Spinal cord (tissue), 10 donors: Measurements from ENCODE around the gene TUBG1. TPM values are rescaled to one million over a fixed set of nuclear protein-coding genes. Genes with fewer than 3 reads are reported as not detected.

Source experiments
- DNase-seq, 6 donors: peaks; one replicate each; pipeline versions ENCODE4 v3.0.0 to v3.0.0-alpha.2; 2013 to 2015; ENCODE audit warnings: low spot score in 6 of 6, low read depth in 4 of 6
- H3K27ac ChIP-seq: one replicate; pipeline ENCODE4 v1.5.1; 2013; ENCODE audit warnings: low read depth, low read length, control low read depth
- H3K27me3 ChIP-seq: one replicate; pipeline ENCODE4 v1.6.1; 2013; ENCODE audit warnings: low read length; ENCODE audit not compliant: control insufficient read depth, insufficient read depth
- H3K36me3 ChIP-seq: one replicate; pipeline ENCODE4 v1.6.1; 2013; ENCODE audit warnings: low read length; ENCODE audit not compliant: control insufficient read depth, insufficient read depth
- H3K4me1 ChIP-seq: one replicate; pipeline ENCODE4 v1.6.1; 2013; ENCODE audit warnings: low read length; ENCODE audit not compliant: control insufficient read depth, insufficient read depth
- H3K4me3 ChIP-seq: one replicate; pipeline ENCODE4 v1.5.1; 2013; ENCODE audit warnings: low read depth, low read length, control low read depth
- H3K9me3 ChIP-seq: one replicate; pipeline ENCODE4 v1.6.1; 2013; ENCODE audit warnings: low read length; ENCODE audit not compliant: control insufficient read depth, insufficient read depth
- WGBS: methylation state at CpG from one replicate; pipeline ENCODE4 v1.1.5; 2013; ENCODE audit warnings: missing lambda C conversion rate; ENCODE audit not compliant: insufficient coverage; 5-methylcytosine and 5-hydroxymethylcytosine counted together
- polyA plus RNA-seq, 2 donors: library from polyadenylated mRNA; unstranded; fragments of 120-200 nt; gene quantifications; one replicate each; pipeline ENCODE4 v1.2.1, GENCODE V29; 2013; ENCODE audit not compliant: insufficient read length in 2 of 2
- total RNA-seq, 2 donors: library from RNA; depleted of rRNA in 1 of 2; stranded (reverse); fragments of 120-200 nt in 1 of 2; fragments of >200 nt in 1 of 2; gene quantifications; one replicate each; pipeline versions ENCODE4 v1.2.3 to v1.2.4, GENCODE V29; 2013 to 2014
- donor health status: healthy.

TUBG1 gene
- total and polyA plus RNA-seq, 4 donors = 17.0 to 67.4 (median 49.9) TPM

DNA sequence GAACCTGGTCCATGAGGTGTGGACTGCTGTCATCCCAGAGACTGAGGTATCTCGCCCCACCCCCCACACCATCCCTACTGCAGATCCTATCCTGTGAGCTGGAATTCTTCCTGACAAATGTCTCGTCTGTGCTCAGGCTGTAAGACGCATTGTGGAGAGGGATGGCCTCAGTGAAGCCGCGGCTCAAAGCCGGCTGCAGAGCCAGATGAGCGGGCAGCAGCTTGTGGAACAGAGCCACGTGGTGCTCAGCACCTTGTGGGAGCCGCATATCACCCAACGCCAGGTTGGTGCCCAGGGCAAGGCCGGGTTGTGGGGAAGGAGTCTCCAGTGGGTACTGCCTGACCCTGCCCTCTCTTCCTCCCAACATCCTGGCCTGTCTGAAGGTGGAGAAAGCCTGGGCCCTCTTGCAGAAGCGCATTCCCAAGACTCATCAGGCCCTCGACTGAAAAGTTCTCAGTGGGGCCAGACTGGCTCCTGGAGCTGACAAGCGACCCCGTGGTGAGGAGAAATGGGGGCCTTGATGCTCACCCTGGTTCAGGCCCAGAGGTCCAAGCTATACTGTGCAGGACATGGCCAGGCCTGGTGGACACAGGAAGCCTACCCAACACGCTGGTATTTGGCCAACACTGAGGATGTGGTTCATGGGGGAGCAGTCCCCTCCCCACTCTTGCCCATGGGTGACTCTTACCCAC lies 43.8 kb upstream of the TUBG1 start:
- DNase-seq = no peak
- Histone ChIP-seq H3K4me1 (peaks cover 62% of the 10 kb centered on the region), H3K4me3 (no peak overlapping the region), H3K9me3 (no peaks in the 10 kb centered on the region), H3K36me3 (peaks cover 67% of the 10 kb centered on the region), H3K27me3 (no peaks in the 10 kb centered on the region), H3K27ac (no peak overlapping the region)
- WGBS = 94% methylated on average over 14 of the region's 16 CpGs

DNA sequence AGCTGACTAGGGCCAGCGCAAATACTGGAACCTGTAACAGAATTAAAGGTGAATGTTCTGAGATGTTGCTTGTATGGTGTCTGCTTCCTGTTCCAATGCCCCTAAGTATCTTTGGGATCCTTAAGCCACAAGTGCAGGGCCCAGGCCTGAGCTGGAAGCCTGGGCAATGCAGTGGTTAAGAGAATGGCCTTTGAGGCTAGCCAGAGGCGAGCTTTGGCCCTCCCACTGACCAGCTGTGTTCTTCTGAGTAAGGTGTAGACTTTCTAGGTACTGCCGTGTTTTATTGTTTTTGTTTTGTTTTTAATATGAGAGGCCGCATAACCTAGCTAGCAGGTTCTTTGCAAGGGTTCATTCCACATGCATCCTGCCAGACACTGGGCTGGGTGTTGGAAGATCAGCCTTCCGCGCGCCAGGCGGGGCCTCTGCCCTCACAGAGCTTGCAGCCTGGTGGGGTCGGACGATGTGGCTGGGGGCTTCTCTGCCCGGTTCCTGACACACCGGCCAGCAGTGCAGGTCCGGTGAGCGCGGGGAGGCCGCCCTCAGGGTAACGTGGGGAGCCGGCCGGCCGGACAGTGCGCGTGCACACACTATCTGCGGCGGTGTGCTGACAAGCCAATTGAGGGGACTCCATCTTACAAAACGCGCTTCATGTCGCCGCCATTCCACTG lies 43.1 kb upstream of the TUBG1 start:
- Histone ChIP-seq H3K36me3 (peaks cover 74% of the 10 kb centered on the region), H3K27me3 (no peaks in the 10 kb centered on the region), H3K4me1 (peaks cover 59% of the 10 kb centered on the region), H3K4me3 (peak overlapping the region; percentile 85), H3K9me3 (no peaks in the 10 kb centered on the region), H3K27ac (peak overlapping the region; percentile 70)
- DNase-seq = no peak
- WGBS = 23% methylated on average over 25 of the region's 28 CpGs

DNA sequence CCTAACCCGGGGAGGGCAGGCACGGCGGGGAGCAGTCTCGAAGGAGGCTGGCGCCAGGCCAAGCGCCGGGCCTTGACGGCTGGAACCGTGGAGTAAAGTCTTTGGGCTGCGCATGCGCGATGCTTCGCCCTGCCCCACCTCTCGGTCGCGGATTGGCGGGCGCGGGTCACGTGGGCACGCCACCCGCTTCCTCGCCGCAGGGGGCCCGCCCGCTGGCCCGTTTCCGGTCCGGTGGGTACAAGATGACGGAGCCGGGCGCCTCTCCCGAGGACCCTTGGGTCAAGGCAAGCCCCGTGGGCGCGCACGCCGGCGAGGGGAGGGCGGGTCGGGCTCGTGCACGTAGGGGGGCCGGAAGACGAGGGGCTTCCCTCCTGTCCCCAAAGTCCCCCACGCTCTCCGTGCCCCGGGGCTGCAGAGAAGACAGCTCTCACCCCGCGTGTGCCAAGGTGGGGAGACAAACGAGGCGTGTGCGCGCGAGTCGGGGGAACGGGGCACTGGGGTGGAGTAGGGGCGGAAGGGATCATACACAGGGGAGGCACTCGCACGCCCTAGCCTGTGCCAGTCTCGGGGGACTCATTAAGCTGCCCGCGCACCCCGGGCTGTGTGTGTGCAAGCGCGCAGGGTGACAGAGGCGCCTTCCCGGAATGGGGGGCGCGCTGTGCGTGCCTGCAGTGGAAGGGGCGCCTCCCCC lies 42.5 kb upstream of the TUBG1 start, which contains the start of gene MLX:
MLX (plus strand) TSS at position 218 of the 691 bp plus-strand sequence; CDS start at position 243, 25 bp downstream.
- Histone ChIP-seq H3K4me3 (peak within 1 kb of the TSS; percentile 85), H3K36me3 (peaks cover 81% of the 10 kb centered on the region), H3K27me3 (no peaks in the 10 kb centered on the region), H3K27ac (peak within 1 kb of the TSS; percentile 70), H3K4me1 (peaks cover 54% of the 10 kb centered on the region), H3K9me3 (no peaks in the 10 kb centered on the region)
- peak in 5 of 6 donors; percentile 83 to 98 (median 92) for DNase-seq
- WGBS = under 1% methylated on average over 72 of the region's 72 CpGs

DNA sequence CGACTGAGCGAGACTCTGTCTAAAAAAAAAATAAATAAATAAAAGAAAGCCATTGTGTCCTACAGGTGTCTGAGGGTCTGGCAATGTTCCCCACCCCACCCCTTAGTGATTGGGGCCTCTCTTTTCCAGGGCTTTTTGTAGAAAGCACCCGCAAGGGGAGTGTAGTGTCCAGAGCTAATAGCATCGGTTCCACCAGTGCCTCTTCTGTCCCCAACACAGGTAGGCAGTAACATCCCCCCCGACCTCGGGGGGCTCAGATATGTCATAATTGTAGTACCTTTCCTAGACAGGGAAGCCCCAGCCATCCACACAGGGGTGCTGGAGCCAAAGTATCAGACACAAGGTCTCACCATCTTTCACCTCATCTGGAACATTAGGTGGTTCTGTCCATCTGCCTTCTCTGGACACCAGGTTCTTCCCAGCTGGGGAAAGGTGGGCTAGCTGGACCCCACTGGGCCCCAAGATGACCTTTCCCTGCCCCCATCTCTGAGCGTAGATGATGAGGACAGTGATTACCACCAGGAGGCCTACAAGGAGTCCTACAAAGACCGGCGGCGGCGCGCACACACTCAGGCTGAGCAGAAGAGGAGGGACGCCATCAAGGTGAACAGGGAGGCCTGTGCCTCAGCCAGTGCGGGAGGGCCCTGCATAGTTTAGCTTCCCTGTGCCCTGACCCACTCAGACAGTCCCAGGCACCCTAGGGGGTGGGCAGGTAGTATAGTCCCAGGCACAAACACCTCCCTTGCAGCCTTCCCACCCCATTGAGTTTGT lies 41.0 kb upstream of the TUBG1 start:
- 86% methylated on average over 11 of the region's 14 CpGs for WGBS
- no peak for DNase-seq
- peaks cover 41% of the 10 kb centered on the region for H3K4me1 ChIP-seq
- H3K27ac ChIP-seq = no peak overlapping the region
- no peak overlapping the region for H3K4me3 ChIP-seq
- no peaks in the 10 kb centered on the region for H3K9me3 ChIP-seq
- H3K36me3 ChIP-seq = peaks cover 88% of the 10 kb centered on the region
- no peaks in the 10 kb centered on the region for H3K27me3 ChIP-seq

DNA sequence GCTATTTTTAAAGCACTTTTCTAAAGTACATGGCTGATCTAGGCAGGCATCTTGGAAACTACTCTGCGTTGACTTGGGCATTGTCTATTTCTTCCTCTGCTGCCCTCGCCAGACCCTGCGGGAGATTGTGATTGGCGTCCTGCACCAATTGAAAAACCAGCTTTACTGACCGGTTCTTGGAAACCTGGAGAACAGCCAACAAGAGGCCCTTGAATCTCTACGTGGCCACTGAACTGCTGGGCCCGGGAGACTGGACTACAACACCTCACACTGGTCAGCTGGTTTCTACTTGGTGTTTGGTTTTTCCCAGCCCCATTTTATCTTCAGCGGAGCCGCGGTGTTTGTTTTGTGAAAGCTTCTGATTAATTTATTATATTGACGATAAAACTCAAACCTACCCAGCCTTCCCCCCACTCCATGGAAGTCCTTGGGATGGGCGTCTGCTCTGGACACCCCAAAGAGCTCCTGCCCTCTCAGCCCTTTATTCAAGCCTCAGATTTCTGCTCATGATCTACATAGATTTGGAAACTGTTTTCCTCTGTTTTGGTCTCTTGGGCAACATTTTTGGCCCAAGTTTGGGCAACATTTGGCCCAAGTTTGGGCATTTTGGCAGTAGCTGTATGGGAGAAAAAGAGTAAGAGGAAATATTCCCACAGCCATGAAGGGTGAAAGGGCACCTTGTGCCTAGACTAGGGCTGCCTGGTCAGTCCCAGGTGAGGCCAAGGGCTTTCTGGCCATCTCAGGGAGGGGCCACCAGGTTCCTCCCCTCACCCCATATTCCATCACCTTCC lies 37.9 kb upstream of the TUBG1 start:
- no peak for DNase-seq
- Histone ChIP-seq H3K9me3 (no peaks in the 10 kb centered on the region), H3K4me3 (no peak overlapping the region), H3K4me1 (peaks cover 22% of the 10 kb centered on the region), H3K27ac (no peak overlapping the region), H3K27me3 (no peaks in the 10 kb centered on the region), H3K36me3 (peaks cover 78% of the 10 kb centered on the region)
- 47% methylated on average over 7 of the region's 12 CpGs for WGBS

DNA sequence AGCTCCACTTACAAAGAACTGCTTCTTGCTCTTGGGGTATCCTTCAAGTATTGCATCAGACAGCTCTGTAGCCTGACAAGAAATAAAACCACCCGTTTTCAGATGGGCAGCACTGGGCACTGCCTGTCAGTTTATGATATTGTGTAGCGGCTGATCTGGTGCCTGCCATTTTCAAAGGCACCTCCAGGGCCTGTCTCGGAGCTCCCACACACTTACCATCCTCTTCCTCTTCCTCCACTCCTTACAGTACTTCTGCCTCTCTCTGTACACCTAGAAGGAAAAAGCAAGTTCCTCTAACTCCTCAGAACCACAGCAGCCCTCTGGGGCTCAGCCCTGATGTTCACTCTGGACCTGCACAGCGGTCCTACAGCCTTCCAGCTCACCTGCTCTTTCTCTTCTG lies 36.4 kb upstream of the TUBG1 start:
- WGBS = 91% methylated on average over 4 of the region's 4 CpGs
- H3K4me1 ChIP-seq = peaks cover 20% of the 10 kb centered on the region
- H3K9me3 ChIP-seq = no peaks in the 10 kb centered on the region
- H3K27me3 ChIP-seq = no peaks in the 10 kb centered on the region
- H3K27ac ChIP-seq = no peak overlapping the region
- H3K36me3 ChIP-seq = peaks cover 73% of the 10 kb centered on the region
- DNase-seq = no peak
- H3K4me3 ChIP-seq = no peak overlapping the region

DNA sequence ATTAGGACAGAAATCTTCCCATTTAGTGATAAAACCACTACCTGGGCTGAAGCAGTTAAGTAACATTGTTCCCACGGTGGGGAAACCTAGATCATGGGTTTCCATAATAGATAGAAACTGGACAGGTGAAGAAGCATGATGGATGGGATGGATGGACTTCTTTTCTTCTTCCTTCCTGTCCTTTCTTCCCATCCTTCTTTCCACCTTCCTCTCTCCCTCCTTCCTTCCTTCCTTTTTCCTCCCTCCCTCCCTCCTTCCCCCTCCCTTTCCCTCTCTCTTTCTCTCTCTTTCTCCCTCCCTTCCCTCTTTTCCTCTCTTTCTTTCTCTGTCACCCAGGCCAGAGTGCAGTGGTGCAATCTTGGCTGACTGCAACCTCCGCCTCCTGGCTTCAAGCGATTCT lies 35.0 kb upstream of the TUBG1 start:
- Histone ChIP-seq H3K36me3 (peaks cover 62% of the 10 kb centered on the region), H3K27ac (no peak overlapping the region), H3K4me3 (no peak overlapping the region), H3K9me3 (no peaks in the 10 kb centered on the region), H3K27me3 (no peaks in the 10 kb centered on the region), H3K4me1 (peaks cover 26% of the 10 kb centered on the region)
- no peak for DNase-seq
- 100% methylated on average over 1 of the region's 3 CpGs for WGBS

DNA sequence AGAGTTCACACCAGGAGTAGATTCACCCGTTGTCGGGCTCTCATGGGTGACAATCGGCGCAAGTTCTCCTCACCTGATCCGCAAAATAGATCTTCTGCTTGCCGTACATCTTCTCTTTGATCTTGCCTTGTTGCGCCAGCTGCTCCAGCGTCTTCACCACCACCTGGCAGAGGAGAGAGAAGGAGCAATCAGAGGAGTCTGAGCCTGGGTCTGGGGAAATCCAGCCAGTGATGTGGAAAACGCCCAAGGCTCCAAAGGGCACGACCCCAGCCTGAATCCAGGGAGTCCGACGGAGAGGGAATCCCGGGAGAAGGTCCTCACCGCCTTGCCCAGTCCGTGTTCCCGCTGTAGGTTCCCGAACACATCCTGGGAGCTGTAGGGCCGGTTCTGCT lies 32.3 kb upstream of the TUBG1 start:
- H3K36me3 ChIP-seq = peaks cover 60% of the 10 kb centered on the region
- WGBS = 2% methylated on average over 16 of the region's 18 CpGs
- DNase-seq = no peak
- H3K9me3 ChIP-seq = no peaks in the 10 kb centered on the region
- no peaks in the 10 kb centered on the region for H3K27me3 ChIP-seq
- H3K27ac ChIP-seq = peak overlapping the region; percentile 92
- peaks cover 26% of the 10 kb centered on the region for H3K4me1 ChIP-seq
- peak overlapping the region; percentile 88 for H3K4me3 ChIP-seq
